Retinal pigment epithelial cell (primary cell): Measurements from ENCODE around the gene STX1B.
"Not testable (repeated sequence)": the region's sequence is repeated elsewhere in the genome, so short reads cannot be mapped to it uniquely, and the experiment has no call there.

Source experiments
- DNase-seq: peaks from one replicate; pipeline ENCODE4 v3.0.0-alpha.2; 2010; ENCODE audit warnings: low read depth
- H3K4me3 ChIP-seq: 2 replicates; pipeline ENCODE4 v1.5.1; 2011; ENCODE audit warnings: mild to moderate bottlenecking, low read length, control low read depth, moderate library complexity
- CTCF ChIP-seq: conservative IDR thresholded peaks from 2 replicates; pipeline ENCODE4 v1.5.1; 2011; ENCODE audit warnings: low read depth, low read length, control low read depth, inconsistent platforms

STX1B gene

GRCh38 chr16:31029272-31029671 lies 18.8 kb upstream of the STX1B start:
- no peak for DNase-seq
- TF ChIP-seq CTCF = no peak
- no peak overlapping the region for H3K4me3 ChIP-seq

GRCh38 chr16:31025339-31025738 lies 14.9 kb upstream of the STX1B start:
- no peak for TF ChIP-seq CTCF
- H3K4me3 ChIP-seq = no peak overlapping the region

GRCh38 chr16:31023627-31024226 lies 13.3 kb upstream of the STX1B start:
- no peak for DNase-seq
- no peak for TF ChIP-seq CTCF
- no peak overlapping the region for H3K4me3 ChIP-seq

More at GRCh38 chr16:31025339-31025738, 14.9 kb upstream of the STX1B start:
- DNase-seq = no peak

- no peak for DNase-seq
- TF ChIP-seq CTCF = no peak
- H3K4me3 ChIP-seq = no peak overlapping the region
These were observed 12.8 kb upstream of the STX1B start for GRCh38 chr16:31023252-31023602.

- no peak for DNase-seq
- no peak overlapping the region for H3K4me3 ChIP-seq
- TF ChIP-seq CTCF = no peak
These were observed 12.3 kb upstream of the STX1B start for GRCh38 chr16:31022544-31023251.

- H3K4me3 ChIP-seq = no peak overlapping the region
- TF ChIP-seq CTCF = no peak
- DNase-seq = no peak
These were observed 10.1 kb upstream of the STX1B start for GRCh38 chr16:31020536-31020935.

GRCh38 chr16:31017756-31018155 lies 7.3 kb upstream of the STX1B start:
- H3K4me3 ChIP-seq, DNase-seq: not testable (repeated sequence)
